ENCODE results near the gene ARMC12. TPM values are rescaled to one million over a fixed set of nuclear protein-coding genes. Genes with fewer than 3 reads are reported as not detected.
A peak's percentile ranks its signal among the peaks of the same experiment; 100 is the strongest.

The ARMC12 gene
- total and polyA plus RNA-seq, 2 experiments from 2014 or later = 0.90 to 0.94 TPM

GRCh38 chr6:35717449-35718374 is 19.1 kb upstream of the ARMC12 start:
- peaks cover 55% of the 10 kb centered on the region for H3K4me1 Mint-ChIP-seq
- no peaks in the 10 kb centered on the region for H3K36me3 ChIP-seq (ENCODE audit: insufficient read depth)
- peaks cover 40% of the 10 kb centered on the region for H3K4me1 ChIP-seq (ENCODE audit: insufficient read depth)
- DNase-seq (ENCODE audit: low spot score) (peak; percentile 35), ATAC-seq (no peak; the same call in 2 of the 3 replicates)
- H3K79me2 ChIP-seq (replicated peaks; ENCODE audit: insufficient read depth) = no peaks in the 10 kb centered on the region
- TF ChIP-seq ZNF114 (CRISPR knock-in tag; IDR thresholded peaks at IDR 0.05) = no peak
- H3K4me3 ChIP-seq = 0 out of 2 replicates have a peak overlapping the region, but pooled peaks have one; percentile 7
- H3K27ac ChIP-seq (ENCODE audit: low read depth) = peak overlapping the region; percentile 82
- H3K27ac Mint-ChIP-seq = peak overlapping the region; percentile 93
- peak overlapping the region; percentile 53 for H3K4me2 ChIP-seq
- no peaks in the 10 kb centered on the region for H3K36me3 Mint-ChIP-seq (ENCODE audit: low read depth)
- no peaks in the 10 kb centered on the region for H3K27me3 ChIP-seq (ENCODE audit: insufficient read depth)
- peak overlapping the region; percentile 4; the same call in 1 of the 3 replicates for H3K4me3 Mint-ChIP-seq
- no peaks in the 10 kb centered on the region for H4K20me1 ChIP-seq (replicated peaks; ENCODE audit: insufficient read depth)
- peaks cover 29% of the 10 kb centered on the region for H3F3A ChIP-seq (replicated peaks; ENCODE audit: low read depth)
- H3K9me3 Mint-ChIP-seq = no peaks in the 10 kb centered on the region
- peak overlapping the region; percentile 2 for H2AFZ ChIP-seq
- no peaks in the 10 kb centered on the region for H3K9me2 ChIP-seq (ENCODE audit: insufficient read depth)
- peaks cover 28% of the 10 kb centered on the region for H3K27me3 Mint-ChIP-seq (ENCODE audit: insufficient read depth, low read depth, poor library complexity)

GRCh38 chr6:35718375-35718736 is 18.5 kb upstream of the ARMC12 start:
- Mint-ChIP-seq H3K4me1 (peaks cover 55% of the 10 kb centered on the region), H3K27me3 (ENCODE audit: insufficient read depth, low read depth, poor library complexity) (peaks cover 28% of the 10 kb centered on the region), H3K4me3 (peak overlapping the region; percentile 8; the same call in 1 of the 3 replicates), H3K27ac (peak overlapping the region; percentile 93), H3K9me3 (no peaks in the 10 kb centered on the region), H3K36me3 (ENCODE audit: low read depth) (no peaks in the 10 kb centered on the region)
- H4K20me1 ChIP-seq (replicated peaks; ENCODE audit: insufficient read depth) = no peaks in the 10 kb centered on the region
- H3K79me2 ChIP-seq (replicated peaks; ENCODE audit: insufficient read depth) = no peaks in the 10 kb centered on the region
- H3K4me3 ChIP-seq = 0 out of 2 replicates have a peak overlapping the region, but pooled peaks have one; percentile 7
- H3K4me1 ChIP-seq (ENCODE audit: insufficient read depth) = peaks cover 40% of the 10 kb centered on the region
- H3K27me3 ChIP-seq (ENCODE audit: insufficient read depth) = no peaks in the 10 kb centered on the region
- H3K9me2 ChIP-seq (ENCODE audit: insufficient read depth) = no peaks in the 10 kb centered on the region
- H3K36me3 ChIP-seq (ENCODE audit: insufficient read depth) = no peaks in the 10 kb centered on the region
- DNase-seq (ENCODE audit: low spot score) (peak; percentile 63), ATAC-seq (peak; percentile 45)
- H3F3A ChIP-seq (replicated peaks; ENCODE audit: low read depth) = peaks cover 29% of the 10 kb centered on the region
- peak overlapping the region; percentile 2; the same call in 1 of the 2 replicates for H2AFZ ChIP-seq
- peak overlapping the region; percentile 82 for H3K27ac ChIP-seq (ENCODE audit: low read depth)
- H3K4me2 ChIP-seq = peak overlapping the region; percentile 53
- TF ChIP-seq REST (IDR thresholded peaks at IDR 0.05; ENCODE audit: unreplicated experiment) (no peak), STAT1 (IDR thresholded peaks at IDR 0.05; ENCODE audit: unreplicated experiment) (no peak), ETS1 (IDR thresholded peaks at IDR 0.05) (no peak), JUNB (IDR thresholded peaks at IDR 0.05; ENCODE audit: unreplicated experiment) (no peak), CREB1 (CRISPR knock-in tag; IDR thresholded peaks at IDR 0.05; ENCODE audit: low read depth) (no peak), ZNF114 (CRISPR knock-in tag; IDR thresholded peaks at IDR 0.05) (no peak), ZNF462 (CRISPR knock-in tag; IDR thresholded peaks at IDR 0.05) (no peak), ZNF331 (CRISPR knock-in tag; IDR thresholded peaks at IDR 0.05; ENCODE audit: low read depth) (no peak), NANOG (IDR thresholded peaks at IDR 0.05; ENCODE audit: borderline replicate concordance) (no peak)
